NCI-H187 (cell line): ENCODE data around the gene PARD6B.
"Not testable (repeated sequence)": the region's sequence is repeated elsewhere in the genome, so short reads cannot be mapped to it uniquely, and the experiment has no call there.

Source experiments
- DNase-seq, 2 experiments: peaks; one replicate each; lab custom pipeline; 2025; lab: John Stamatoyannopoulos, UW

PARD6B gene

GRCh38 chr20:50746138-50746940, 15.0 kb downstream of the PARD6B start:
- no peak for DNase-seq

- DNase-seq: no peak
Measured at GRCh38 chr20:50747275-50747674, 15.9 kb downstream of the PARD6B start.

- DNase-seq: no peak
Measured at GRCh38 chr20:50750145-50750671, 18.8 kb downstream of the PARD6B start.

GRCh38 chr20:50753152-50753551, 21.8 kb downstream of the PARD6B start:
- no peak for DNase-seq

- no peak for DNase-seq
Measured at GRCh38 chr20:50754420-50754819, 23.0 kb downstream of the PARD6B start.

GRCh38 chr20:50756447-50756846, 25.1 kb downstream of the PARD6B start:
- DNase-seq: no peak

- no peak for DNase-seq
Measured at GRCh38 chr20:50758469-50758868, 27.1 kb downstream of the PARD6B start.

- no peak for DNase-seq
Measured at GRCh38 chr20:50758992-50759391, 27.6 kb downstream of the PARD6B start.

GRCh38 chr20:50759678-50760077, 28.3 kb downstream of the PARD6B start:
- DNase-seq: no peak

- no peak for DNase-seq
Measured at GRCh38 chr20:50762045-50762422, 30.7 kb downstream of the PARD6B start.

- DNase-seq: no peak
Measured at GRCh38 chr20:50762435-50763220, 31.2 kb downstream of the PARD6B start.

- DNase-seq: not testable (repeated sequence)
Measured at GRCh38 chr20:50763550-50764458, 32.4 kb downstream of the PARD6B start.

- not testable (repeated sequence) for DNase-seq
Measured at GRCh38 chr20:50765251-50765650, 33.9 kb downstream of the PARD6B start.

GRCh38 chr20:50765674-50766073, 34.3 kb downstream of the PARD6B start:
- no peak for DNase-seq

- DNase-seq: not testable (repeated sequence)
Measured at GRCh38 chr20:50766955-50767809, 35.8 kb downstream of the PARD6B start.

- DNase-seq: not testable (repeated sequence)
Measured at GRCh38 chr20:50768991-50769390, 37.6 kb downstream of the PARD6B start.

GRCh38 chr20:50769551-50770085, 38.2 kb downstream of the PARD6B start:
- DNase-seq: not testable (repeated sequence)

GRCh38 chr20:50771419-50772080, 40.2 kb downstream of the PARD6B start:
- DNase-seq: not testable (repeated sequence)

GRCh38 chr20:50772420-50773185, 41.2 kb downstream of the PARD6B start:
- DNase-seq: no peak
